SH-SY5Y (cell line): ENCODE measurements around the gene DDIT3.

Experiments
- GATA2 ChIP-seq: IDR thresholded peaks from 2 replicates; pipeline ENCODE4 v1.6.1; 2011; ENCODE audit warnings: mild to moderate bottlenecking, low read depth, low read length
- GATA3 ChIP-seq: IDR thresholded peaks from 2 replicates; pipeline ENCODE4 v1.6.1; 2011; ENCODE audit warnings: low read depth, mild to moderate bottlenecking, low read length, moderate library complexity

Gene DDIT3

DNA sequence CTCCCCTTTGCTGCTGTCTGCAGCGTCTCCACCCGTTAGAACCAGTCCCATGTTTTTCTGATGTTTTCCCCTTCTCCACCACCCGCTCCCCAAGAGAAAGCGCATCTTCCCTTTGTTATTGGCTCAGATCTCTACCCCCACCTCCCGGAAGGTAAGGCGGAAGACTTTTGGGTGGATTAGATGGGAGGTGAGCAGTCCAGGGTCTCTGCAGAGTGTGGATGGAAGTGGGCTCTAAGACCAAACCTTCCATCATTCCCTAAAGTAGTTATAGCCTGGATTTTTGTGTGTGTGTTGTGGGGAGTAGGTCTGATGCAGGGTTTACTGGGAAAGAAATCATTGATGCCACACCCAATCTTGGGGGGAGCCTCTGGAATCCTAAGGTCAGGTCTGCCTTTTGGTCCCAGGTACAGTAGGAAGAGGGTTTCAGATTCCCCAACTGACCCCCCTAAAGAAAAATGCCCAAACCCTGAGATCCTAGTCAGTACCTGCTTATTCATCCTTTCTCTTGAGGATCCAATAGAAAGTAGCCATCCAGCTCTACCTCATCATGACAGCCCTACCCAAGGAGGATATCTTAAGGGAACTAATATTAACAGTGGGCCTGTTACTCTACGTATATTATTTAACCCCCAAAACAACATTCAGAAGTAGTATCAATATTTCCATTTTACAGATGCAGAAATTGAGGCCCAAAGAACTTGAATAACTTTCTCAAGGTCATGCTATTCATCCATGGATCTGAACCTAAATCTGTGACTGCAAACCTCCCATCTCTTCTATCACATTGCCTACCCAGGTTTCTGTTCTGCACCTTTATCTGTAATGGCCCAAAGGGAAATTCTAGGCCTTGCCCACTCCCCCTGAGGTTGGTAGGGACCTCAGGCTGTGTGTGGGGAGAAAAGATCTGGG is 30.6 kb upstream of the DDIT3 start:
- TF ChIP-seq GATA2 = no peak

DNA sequence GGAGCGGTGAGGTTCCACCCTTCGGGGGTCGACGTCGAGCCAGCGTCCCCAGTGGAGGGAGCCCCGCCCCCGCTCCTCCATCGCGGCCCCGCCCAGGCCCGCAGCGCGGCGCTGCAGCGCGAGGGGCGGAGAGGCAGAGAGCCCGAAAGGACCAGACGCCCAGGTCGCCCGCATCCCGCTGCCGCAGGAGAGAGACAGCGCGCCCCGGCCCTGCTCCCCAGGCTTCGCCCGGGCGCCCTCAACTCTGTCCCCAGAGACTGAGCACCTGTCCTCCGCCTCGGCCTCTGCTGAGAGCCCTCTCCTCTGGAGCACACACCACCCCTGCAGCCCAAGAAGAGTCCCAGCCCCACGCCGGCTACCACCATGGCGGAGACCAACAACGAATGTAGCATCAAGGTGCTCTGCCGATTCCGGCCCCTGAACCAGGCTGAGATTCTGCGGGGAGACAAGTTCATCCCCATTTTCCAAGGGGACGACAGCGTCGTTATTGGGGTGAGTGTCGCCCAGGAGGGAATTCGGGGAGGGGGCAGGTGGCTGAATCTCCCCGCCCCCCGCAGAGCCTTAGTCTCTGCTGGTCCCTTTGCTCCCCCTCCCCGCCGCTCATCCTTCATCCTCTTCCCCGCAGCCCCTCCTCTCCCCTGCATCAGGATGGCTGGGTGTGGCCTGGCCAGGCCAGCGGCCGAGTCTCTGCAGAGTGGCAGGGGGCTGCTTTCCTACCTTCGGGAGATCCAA is 29.8 kb upstream of the DDIT3 start, which contains the start of gene KIF5A:
KIF5A (plus strand) TSS at position 136 of the 732 bp plus-strand sequence; CDS start at position 364, 228 bp downstream.
- TF ChIP-seq GATA3 (no peak), GATA2 (no peak)

DNA sequence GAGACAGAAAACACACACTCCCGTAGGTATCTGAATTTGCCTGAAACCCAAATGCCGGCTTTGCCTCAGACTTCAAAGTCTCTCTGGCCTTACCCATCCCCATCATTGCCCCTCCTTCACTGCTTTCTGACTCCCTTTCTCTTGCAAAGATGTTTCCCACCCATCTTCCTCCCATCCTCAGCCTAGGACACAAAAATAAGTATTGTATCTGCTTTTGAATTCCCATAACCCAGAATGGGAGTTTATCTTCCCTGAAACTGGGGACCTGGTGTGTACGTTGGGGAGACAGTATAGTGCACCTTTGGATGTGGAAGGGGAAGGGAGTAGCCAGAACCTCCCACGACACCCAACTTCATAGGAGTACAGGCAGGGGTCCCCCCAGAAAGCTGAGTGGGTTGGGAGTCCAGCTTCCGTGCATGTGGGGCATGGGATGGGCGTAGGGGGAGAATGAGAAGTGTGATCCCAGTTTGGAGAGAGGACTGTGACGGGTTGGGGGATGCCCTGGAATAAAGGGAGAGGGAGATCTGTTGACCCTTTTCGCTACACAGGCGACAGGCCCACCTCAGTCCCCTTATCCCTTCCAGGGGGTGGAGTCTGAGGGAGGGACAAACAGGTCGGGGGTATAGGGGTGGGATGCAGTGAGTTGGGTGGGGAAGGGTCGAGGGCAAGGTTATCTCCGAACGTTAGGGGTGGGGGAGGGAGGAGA is 29.0 kb upstream of the DDIT3 start:
- no peak for TF ChIP-seq GATA3
- TF ChIP-seq GATA2 = no peak

DNA sequence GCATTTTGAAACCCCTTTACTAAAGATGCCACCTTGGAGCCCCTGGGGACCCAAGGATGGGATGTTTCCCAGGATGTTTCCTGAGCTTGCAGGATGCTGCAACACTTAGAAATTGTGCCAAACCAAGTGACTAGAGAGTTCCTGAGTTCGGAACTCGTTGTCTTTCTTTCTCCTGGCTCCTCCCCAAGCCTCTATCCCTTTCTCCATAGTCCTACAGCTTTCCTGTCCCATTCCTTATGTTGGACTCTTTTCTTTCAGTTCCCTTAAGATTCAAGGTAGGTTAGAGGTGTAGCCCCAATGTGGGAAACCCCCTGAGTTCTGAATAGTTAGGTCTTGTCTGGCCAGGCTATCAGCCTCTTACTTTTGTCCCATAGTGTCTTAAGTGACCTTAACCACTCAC is 28.2 kb upstream of the DDIT3 start:
- TF ChIP-seq GATA2 (no peak), GATA3 (no peak)

DNA sequence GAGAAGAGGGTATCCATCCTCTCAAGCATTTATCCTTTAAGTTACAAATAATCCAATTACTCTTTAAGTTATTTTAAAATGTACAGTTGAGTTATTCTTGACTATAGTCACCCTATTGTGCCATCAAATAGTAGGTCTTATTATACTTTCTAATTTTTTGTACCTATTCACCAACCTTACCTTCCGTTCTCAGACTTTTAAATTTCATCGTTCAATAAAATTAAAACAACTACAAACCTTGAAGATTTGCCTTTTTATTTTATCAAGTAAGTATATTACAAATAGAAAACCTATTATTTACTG is 27.6 kb upstream of the DDIT3 start:
- TF ChIP-seq GATA2 (no peak), GATA3 (no peak)

DNA sequence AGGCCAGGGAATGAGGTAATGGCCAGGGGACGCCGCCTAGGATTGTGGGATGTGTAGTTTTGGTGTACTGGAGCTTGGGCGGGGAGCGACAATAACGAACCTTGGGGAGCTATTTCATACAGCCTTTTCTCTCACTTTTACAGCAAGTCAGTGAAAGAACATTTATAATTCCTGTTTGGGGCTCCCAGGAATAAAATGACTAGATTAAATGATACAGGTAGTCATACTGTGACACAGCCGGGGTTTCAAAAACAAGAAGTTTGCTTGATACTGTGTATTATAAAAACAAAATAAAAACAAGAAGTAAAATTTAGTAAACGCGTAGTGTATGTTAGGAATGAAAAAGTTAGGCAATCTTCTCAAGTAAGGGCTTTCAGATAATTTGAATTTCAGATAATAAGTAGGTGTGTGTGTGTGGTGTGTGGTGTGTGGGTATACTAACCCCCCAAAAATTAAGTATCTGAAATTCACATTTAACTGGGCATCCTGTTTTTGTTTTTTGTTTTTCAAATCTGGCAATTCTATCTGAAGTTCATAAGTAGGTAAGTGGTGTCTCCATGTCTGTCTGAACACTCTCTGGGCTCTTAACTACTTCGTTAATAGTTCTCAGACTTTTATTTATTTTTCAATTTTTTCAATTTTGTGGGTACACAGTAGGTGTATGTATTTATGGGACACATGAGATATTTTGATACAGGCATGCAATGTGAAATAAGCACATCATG is 27.1 kb upstream of the DDIT3 start:
- no peak for TF ChIP-seq GATA3
- TF ChIP-seq GATA2 = no peak

DNA sequence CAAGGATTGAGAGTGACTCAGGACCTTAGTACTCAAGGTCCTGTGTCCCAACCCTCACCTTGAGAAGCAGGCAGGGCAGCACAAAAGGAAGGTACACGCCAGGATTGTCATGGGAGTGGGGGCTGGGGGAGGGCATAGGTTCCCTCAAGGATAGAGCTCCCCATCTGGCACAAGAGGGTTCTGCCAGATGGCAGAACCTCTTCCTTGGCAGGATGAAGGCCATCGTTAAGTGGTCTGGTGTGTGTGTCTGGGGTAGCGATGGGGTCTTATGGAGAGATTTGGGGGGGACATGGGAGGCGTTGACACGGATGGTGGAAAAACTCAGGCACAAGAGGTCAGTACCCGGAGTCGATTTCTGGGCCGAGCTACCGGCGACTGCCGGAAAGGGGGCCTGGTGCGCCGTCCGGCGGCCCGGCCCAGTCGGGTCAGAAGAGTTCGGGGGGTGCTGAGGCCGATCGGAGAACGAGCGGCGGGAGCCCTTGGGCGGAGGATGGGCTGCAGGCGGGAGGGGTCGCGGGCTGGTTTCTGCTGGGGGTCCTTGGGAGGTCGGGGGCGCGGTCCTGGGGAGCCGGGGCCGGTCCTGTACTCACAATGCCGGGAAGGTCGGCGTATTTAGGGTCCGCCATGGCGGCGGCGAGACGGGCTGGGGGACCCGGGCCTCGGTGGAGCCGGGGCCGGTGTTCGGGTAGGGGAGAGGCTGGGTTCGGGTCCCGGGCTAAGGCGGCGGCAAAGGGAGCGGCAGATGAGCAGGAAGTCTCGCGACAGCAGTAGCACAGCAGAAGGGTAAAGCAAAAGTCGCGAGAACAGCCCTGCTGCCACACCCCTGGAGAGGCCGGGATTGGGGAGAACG is 26.3 kb upstream of the DDIT3 start, which contains the start of gene DCTN2:
DCTN2 (minus strand) TSS at position 755 of the 850 bp plus-strand sequence; CDS start at position 626, 129 bp downstream.
- TF ChIP-seq GATA2 (no peak), GATA3 (no peak)

DNA sequence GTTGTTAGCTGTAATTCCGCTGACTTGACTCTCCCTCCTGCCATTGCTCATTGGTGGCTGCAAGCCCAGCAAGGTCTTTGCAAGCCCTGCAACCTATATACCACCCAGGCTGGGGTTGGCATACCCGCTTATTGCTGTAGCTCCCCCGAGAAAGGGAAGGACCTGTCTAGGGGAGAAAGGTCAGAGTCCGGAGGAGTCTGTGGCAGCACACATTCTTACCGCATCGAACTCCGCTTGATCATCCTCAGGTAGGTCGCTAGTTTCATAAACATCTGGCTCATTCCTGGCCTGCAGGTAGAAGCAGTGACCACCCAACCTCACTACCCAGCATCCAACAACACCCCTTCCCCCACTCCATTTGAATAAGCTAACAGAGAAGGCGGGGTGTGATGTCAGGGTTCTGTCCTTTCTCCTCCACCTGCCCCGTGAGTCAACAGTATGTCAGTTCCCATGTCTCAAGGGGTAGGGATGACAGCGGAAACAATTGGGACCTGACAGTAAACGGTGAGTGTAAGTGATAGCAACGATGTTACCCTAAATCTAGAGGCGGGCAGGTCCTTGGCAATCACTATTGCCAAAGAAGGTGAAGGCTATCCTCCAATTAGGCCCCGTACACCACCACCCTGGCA is 25.6 kb upstream of the DDIT3 start:
- TF ChIP-seq GATA2 (no peak), GATA3 (no peak)

DNA sequence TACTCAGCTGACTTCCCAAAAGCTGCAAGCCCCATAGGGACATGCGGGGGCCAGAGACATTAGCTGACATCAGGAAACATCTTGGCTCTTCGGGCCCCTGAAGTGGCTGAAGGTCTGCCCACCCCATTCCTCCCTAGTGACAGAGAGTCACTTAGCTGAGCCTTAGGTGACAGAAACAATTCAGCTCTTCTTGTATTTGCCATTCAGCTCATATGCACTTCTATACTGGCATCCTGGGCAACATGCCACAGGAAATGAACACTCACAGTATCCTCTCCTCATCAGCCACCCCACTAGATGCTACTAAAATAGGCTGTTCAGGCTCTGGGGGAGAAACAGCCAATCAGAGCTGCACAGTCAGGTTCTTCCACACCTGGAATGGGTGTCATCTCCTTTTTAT is 23.3 kb upstream of the DDIT3 start:
- TF ChIP-seq GATA3 = no peak
- no peak for TF ChIP-seq GATA2

DNA sequence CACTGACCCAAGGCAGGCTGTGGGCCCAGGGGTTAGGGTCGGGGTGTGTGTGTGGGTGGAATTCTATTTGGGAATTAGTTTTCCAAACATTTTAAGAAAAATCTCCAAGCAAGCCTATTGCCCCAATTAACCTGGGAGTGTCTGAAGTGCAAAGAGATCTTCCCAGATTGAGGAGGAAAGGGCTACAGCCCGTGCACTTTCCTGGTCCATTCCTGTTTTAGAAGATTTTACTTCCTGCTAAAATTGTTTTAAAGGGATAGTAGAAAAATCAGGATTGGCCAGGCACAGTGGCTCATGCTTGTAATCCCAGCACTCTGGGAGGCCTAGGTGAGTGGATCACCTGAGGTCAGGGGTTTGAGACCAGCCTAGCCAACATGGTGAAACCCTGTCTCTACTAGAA is 21.4 kb upstream of the DDIT3 start:
- no peak for TF ChIP-seq GATA3
- no peak for TF ChIP-seq GATA2

DNA sequence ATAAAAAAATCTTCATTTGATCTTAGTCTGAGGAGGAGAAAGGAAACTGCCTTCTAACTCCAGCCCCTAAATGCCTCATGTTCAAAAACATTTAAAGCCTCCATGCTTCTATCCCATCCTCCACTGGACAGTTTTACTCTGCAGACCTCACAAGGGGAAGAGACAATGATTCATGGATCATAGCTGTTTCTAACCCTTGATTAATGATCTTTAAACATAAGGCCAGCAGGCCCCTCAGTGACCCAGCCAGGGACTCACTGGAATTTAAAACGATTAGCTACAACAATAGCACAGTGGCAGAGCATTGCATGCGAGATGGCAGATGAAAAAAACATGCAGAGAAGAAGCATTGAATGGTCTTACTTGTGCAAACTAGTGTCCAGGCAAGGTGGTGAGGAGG is 20.7 kb upstream of the DDIT3 start:
- TF ChIP-seq GATA3 (no peak), GATA2 (no peak)

DNA sequence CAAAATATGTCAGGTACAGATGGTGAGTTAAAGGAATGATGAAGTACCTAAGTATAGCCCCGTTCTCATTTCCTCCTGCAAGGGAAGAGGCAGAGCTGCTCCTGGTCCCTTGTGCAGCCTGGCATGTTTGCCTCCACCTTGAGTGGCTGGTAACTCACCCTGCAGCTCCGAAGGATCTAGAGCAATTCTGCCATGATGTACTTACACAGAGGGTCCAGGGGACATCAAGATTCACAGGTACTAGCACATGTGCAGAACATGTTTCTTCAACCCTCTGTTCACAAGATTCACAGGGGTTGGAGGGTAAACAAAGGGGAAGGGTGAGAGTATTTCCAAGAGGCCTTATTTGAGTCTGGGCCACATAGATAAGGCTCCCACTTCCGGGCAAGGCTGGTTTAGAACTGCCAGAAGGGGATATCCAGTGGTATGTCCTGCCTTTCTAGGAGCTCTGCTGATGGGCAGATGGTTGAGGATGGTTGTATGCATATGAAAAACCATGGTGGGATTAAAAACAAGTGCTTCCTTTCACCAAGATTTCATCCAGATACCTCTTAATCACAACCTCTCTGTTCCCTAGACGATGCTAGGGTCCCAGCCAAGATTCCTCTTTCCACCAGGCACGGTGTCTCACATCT is 18.9 kb upstream of the DDIT3 start:
- TF ChIP-seq GATA3 = no peak
- TF ChIP-seq GATA2 = no peak
